ENCODE data around the gene LOXHD1.

Gene LOXHD1

DNA sequence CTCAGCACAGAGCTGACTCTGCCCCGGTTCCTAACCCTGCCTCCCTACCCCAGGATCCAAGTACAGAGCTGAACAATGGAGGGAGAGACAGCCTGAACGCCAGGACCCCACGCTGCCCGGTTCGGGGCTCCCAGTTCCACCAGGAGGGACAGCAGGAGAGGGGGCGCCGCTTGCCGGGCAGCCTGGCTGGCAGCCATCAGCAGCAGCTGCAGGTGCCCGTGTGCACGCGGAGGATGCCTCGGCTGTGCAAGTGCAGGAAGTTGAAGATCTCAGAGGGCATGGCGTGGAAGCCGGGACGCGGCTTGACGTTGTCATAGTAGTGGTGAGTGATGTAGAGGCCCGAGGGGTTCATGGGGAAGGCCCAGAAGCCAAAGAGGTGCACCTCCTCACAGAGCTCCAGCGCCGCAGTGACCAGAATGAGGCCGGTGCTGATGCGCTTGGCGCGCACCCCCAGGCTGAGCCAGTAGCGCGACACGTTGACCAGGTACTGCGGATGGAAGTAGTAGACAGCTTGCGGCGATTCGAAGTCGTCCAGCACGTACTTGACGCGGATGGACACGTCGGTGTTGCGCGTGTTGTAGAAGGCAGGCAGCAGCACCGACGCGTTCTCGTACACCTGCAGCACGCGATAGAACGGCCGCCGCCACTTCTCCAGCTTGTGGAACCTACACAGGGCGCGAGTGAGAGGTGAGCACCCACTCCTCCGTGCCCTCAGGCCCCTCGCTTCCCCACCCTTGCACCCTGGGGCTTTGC is 23.0 kb upstream of the LOXHD1 start:
- no peak overlapping the region for H3K27ac ChIP-seq
- TF ChIP-seq ZFX (IDR thresholded peaks at IDR 0.05; ENCODE audit: borderline replicate concordance), result no peak
- TF ChIP-seq, protein P1, sequence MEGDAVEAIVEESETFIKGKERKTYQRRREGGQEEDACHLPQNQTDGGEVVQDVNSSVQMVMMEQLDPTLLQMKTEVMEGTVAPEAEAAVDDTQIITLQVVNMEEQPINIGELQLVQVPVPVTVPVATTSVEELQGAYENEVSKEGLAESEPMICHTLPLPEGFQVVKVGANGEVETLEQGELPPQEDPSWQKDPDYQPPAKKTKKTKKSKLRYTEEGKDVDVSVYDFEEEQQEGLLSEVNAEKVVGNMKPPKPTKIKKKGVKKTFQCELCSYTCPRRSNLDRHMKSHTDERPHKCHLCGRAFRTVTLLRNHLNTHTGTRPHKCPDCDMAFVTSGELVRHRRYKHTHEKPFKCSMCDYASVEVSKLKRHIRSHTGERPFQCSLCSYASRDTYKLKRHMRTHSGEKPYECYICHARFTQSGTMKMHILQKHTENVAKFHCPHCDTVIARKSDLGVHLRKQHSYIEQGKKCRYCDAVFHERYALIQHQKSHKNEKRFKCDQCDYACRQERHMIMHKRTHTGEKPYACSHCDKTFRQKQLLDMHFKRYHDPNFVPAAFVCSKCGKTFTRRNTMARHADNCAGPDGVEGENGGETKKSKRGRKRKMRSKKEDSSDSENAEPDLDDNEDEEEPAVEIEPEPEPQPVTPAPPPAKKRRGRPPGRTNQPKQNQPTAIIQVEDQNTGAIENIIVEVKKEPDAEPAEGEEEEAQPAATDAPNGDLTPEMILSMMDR (IDR thresholded peaks at IDR 0.05), result no peak

DNA sequence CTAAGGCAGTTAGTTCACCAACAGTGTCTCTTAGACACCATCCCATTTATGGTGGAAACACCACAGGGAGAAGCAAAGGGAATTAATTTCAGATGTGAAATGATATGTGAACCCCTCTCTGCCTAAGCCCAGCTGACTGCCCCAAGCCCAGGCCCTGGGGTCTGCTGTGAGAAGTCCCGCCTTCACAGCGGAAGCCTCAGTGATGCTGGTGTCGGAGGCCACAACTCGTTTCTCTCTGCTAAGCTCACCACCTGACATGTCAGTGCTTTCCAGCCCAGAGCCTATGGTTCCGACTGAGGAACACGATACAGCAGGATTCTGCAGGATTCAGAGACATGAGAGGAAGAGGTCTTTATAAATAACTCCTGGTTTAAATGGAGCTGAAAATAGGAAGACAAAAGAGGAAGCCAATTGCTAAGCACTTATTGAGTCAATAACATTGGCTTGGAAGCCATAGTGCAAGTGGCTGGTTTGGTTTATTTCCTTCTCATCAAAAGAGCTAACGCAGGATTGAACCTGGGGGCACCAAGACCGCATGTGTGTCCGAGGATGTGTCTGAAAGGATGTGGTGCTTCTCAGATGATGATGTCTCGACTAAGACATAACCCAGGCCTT is 21.9 kb upstream of the LOXHD1 start:
- TF ChIP-seq, protein P1 (IDR thresholded peaks at IDR 0.05), result no peak
- TF ChIP-seq ZFX (IDR thresholded peaks at IDR 0.05; ENCODE audit: borderline replicate concordance), result no peak
- H3K27ac ChIP-seq, result no peak overlapping the region

DNA sequence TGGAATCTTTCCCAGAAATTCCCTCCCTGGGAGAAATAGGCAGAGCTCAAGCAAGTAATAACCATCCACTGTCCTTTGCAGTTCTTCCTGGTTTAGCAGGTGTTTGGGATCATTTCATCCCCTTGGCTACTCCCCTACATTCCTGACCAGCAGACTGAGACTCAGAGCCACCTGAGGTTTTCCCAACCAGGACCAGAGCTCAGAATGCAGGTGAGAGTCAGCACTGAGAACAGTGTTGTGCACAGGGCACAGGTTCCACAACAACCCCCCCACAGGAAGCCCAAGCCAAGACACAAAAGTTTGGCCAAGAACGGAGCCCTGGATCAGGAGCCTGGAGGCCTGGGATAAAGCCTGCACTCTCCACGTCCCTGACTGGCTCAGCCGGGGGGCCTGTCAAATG is 21.0 kb upstream of the LOXHD1 start:
- H3K27ac ChIP-seq, result no peak overlapping the region
- TF ChIP-seq, protein P1 (IDR thresholded peaks at IDR 0.05), result no peak
- TF ChIP-seq ZFX (IDR thresholded peaks at IDR 0.05; ENCODE audit: borderline replicate concordance), result no peak

DNA sequence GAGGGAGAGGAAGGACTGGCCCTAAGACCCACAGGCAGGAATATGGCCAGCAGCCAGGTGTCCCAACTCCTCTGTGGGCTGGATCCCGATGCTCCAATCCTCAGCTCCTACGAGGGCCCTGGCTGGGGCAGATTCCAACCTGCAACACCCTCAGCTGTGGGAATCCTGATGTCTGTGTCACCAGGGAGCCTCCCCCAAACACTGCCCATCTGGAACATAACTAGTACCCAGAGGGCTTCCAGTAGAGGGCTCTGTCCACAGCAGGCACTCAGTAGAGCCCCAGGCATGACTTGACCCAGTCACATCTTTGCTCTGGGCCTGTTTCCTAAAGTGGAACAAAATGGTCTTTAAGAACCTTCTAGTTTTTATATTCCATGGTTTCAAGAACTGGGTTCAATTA is 20.6 kb upstream of the LOXHD1 start:
- no peak overlapping the region for H3K27ac ChIP-seq
- TF ChIP-seq, protein P1 (IDR thresholded peaks at IDR 0.05), result no peak
- no peak for TF ChIP-seq ZFX (IDR thresholded peaks at IDR 0.05; ENCODE audit: borderline replicate concordance)

DNA sequence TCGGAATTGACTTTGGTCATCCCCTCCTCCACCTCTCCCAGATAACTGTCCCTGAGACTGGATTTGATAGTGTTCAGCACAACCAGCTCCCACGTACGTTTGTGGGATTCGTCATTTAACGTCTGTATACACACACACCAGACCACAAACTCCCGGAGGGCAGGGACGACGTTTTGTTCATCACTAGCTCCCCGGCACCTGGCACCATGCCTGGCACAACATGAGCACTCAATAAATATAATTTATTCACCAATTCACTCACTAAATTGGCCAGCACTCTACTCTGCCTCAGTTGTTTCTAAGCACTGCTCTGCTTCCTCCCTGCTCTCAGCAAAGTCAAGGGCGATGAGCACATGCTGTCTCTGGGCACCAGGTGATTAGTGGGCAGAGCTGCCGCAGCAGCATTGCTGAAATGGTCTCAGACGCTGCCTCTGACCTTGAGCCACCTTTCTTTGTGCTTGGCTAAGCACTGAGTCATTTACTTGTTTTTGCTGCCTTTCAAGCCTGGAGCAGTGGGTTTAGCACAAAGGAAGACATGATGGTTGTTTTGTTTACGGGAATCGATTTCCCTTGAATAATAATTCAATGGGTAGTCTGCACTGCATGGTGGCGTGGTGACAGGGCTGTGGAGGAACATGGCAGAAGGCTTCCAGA is 19.3 kb upstream of the LOXHD1 start:
- TF ChIP-seq, protein P1 (IDR thresholded peaks at IDR 0.05), result no peak
- TF ChIP-seq ZFX (IDR thresholded peaks at IDR 0.05; ENCODE audit: borderline replicate concordance), result no peak
- H3K27ac ChIP-seq, result no peak overlapping the region

DNA sequence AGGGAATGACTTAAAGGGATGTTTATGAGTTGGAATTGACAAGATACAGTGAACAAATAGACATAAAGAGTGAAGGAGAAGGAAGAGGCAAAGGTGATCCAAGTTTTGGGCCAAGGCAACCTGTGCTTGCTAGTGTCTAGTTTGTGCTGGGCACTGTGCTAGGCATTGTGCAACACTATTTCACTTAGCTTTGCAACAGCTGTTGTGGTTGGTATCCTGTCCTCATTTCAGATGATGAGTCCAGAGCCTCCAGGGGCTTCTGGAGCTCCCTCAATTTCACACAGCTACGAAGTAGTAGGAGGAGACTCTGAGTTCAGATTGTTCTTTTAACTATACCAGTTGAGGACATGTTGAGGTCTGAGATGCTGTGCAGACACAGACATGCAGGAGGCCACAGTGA is 18.1 kb upstream of the LOXHD1 start:
- no peak overlapping the region for H3K27ac ChIP-seq
- no peak for TF ChIP-seq ZFX (IDR thresholded peaks at IDR 0.05; ENCODE audit: borderline replicate concordance)
- TF ChIP-seq, protein P1 (IDR thresholded peaks at IDR 0.05), result no peak
